PC-9 (cell line): Measurements from ENCODE around the gene COL20A1. TPM values are rescaled to one million over a fixed set of nuclear protein-coding genes. Genes with fewer than 3 reads are reported as not detected.

Source experiments
- BruUV-seq: library from RNA; stranded (reverse); fragments of 400-500 nt; replicated peaks from 2 replicates; lab custom pipeline; 2021; lab: Mats Ljungman, UMichigan
- CTCF ChIA-PET: fragments of 300-600 bp; sonication (Branson Sonifier 250); formaldehyde crosslinking; loops from one replicate; lab custom pipeline; 2022; ENCODE audit warnings: antibody characterized with exemption; lab: Charles Lee
- POLR2A ChIA-PET: fragments of 300-600 bp; sonication (Branson Sonifier 250); formaldehyde crosslinking; loops from one replicate; lab custom pipeline; 2022; ENCODE audit warnings: antibody characterized with exemption; ENCODE audit not compliant: unreplicated experiment; lab: Charles Lee
- DNase-seq, 2 experiments: peaks; one replicate each; pipeline versions ENCODE4 v3.0.0 to v3.0.0-alpha.2; 2015 to 2022; ENCODE audit warnings: mixed read lengths in 1 of 2
- H2AFZ ChIP-seq: fragments of 200-600 bp; sonication (generic); 2 replicates; pipeline ENCODE4 v1.8.1; 2017; ENCODE audit warnings: antibody characterized with exemption
- H3F3A ChIP-seq: fragments of 200-600 bp; sonication (generic); 2 replicates; pipeline ENCODE4 v1.8.1; 2017; ENCODE audit warnings: antibody characterized with exemption, mild to moderate bottlenecking, low read depth; ENCODE audit not compliant: insufficient read depth
- H3K27ac ChIP-seq: fragments of 200-600 bp; sonication (generic); 2 replicates; pipeline ENCODE4 v1.6.1; 2016; ENCODE audit warnings: mixed run types
- H3K27me3 ChIP-seq: fragments of 200-600 bp; sonication (generic); 2 replicates; pipeline ENCODE4 v1.6.1; 2016; ENCODE audit warnings: low read depth, mixed run types; ENCODE audit not compliant: insufficient read depth
- H3K36me3 ChIP-seq: fragments of 200-600 bp; sonication (generic); 2 replicates; pipeline ENCODE4 v1.6.1; 2016; ENCODE audit warnings: low read depth, mixed run types
- H3K4me1 ChIP-seq: fragments of 200-600 bp; sonication (generic); replicated peaks from 2 replicates; pipeline ENCODE4 v1.6.1; 2016; ENCODE audit warnings: mixed run types; ENCODE audit not compliant: insufficient read depth
- H3K4me2 ChIP-seq: fragments of 200-600 bp; sonication (generic); 2 replicates; pipeline ENCODE4 v1.6.1; 2017; ENCODE audit warnings: mixed run types
- H3K4me3 ChIP-seq: fragments of 200-600 bp; sonication (generic); 2 replicates; pipeline ENCODE4 v1.6.1; 2016; ENCODE audit warnings: mixed run types
- H3K79me2 ChIP-seq: fragments of 200-600 bp; sonication (generic); 2 replicates; pipeline ENCODE4 v1.6.1; 2017; ENCODE audit warnings: low read depth, mixed run types
- H3K9me2 ChIP-seq: fragments of 200-600 bp; sonication (generic); 2 replicates; pipeline ENCODE4 v1.8.1; 2017; ENCODE audit warnings: mild to moderate bottlenecking; ENCODE audit not compliant: insufficient read depth
- H3K9me3 ChIP-seq: fragments of 200-600 bp; sonication (generic); 2 replicates; pipeline ENCODE4 v1.8.1; 2016; ENCODE audit warnings: low read depth; ENCODE audit not compliant: insufficient read depth
- H4K20me1 ChIP-seq: fragments of 200-600 bp; sonication (generic); 2 replicates; pipeline ENCODE4 v1.8.1; 2017; ENCODE audit not compliant: insufficient read depth
- EZH2 ChIP-seq: fragments of 200-600 bp; sonication (generic); IDR thresholded peaks from 2 replicates; pipeline ENCODE4 v1.8.0; 2017; ENCODE audit warnings: antibody characterized with exemption, low read depth
- intact Hi-C: fragments of 100-400 bp; cut with micrococcal nuclease; formaldehyde crosslinking; loops from one replicate; pipeline ENCODE4 v1.10.0; 2022; ENCODE audit not compliant: unreplicated experiment
- total RNA-seq: library from RNA; stranded (reverse); gene quantifications from 2 replicates; pipeline ENCODE4 v1.2.3, GENCODE V29; 2021
- TF ChIP-seq, protein P1 (sequence below): fragments of 200-600 bp; sonication (generic); conservative IDR thresholded peaks from 2 replicates; pipeline ENCODE4 v1.6.1; 2017; ENCODE audit warnings: mixed run types, antibody characterized with exemption, mild to moderate bottlenecking, moderate library complexity

Gene COL20A1
- total RNA-seq, 1 experiment from 2014 or later: not detected

DNA sequence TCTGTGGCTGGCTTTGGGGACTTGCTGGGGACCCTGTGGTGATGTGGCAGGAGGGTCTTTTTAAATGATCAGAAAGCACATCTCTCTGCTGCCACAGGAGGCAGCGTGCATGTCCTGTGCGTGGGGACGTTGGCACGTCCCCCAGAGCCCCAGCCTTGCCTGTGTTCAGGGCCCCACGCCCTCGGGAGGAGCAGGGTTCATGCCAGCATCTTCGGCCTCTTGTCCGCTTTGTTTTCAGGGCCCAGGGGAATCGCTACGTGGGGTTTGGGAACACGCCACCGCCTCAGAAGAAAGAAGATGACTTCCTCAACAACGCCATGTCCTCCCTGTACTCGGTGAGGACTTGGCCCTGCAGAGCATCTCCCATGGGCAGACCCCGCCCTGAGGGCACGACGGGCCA, 14.3 kb upstream of the COL20A1 start:
- ChIA-PET CTCF (no interaction called here), POLR2A (no interaction called here)
- H3F3A ChIP-seq: no peaks in the 10 kb centered on the region
- H3K4me1 ChIP-seq: peaks cover 10% of the 10 kb centered on the region
- no peak overlapping the region for H3K27ac ChIP-seq
- H3K36me3 ChIP-seq: peaks cover 36% of the 10 kb centered on the region
- H3K4me2 ChIP-seq: no peak overlapping the region
- H3K79me2 ChIP-seq: peaks cover 32% of the 10 kb centered on the region
- intact Hi-C loops: no loop called here
- BruUV-seq: no TSS peak
- H3K9me2 ChIP-seq: no peaks in the 10 kb centered on the region
- no peak overlapping the region for H2AFZ ChIP-seq
- DNase-seq: no peak
- H4K20me1 ChIP-seq: peaks cover 60% of the 10 kb centered on the region
- no peak for TF ChIP-seq EZH2
- TF ChIP-seq, protein P1, sequence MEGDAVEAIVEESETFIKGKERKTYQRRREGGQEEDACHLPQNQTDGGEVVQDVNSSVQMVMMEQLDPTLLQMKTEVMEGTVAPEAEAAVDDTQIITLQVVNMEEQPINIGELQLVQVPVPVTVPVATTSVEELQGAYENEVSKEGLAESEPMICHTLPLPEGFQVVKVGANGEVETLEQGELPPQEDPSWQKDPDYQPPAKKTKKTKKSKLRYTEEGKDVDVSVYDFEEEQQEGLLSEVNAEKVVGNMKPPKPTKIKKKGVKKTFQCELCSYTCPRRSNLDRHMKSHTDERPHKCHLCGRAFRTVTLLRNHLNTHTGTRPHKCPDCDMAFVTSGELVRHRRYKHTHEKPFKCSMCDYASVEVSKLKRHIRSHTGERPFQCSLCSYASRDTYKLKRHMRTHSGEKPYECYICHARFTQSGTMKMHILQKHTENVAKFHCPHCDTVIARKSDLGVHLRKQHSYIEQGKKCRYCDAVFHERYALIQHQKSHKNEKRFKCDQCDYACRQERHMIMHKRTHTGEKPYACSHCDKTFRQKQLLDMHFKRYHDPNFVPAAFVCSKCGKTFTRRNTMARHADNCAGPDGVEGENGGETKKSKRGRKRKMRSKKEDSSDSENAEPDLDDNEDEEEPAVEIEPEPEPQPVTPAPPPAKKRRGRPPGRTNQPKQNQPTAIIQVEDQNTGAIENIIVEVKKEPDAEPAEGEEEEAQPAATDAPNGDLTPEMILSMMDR: no peak
- H3K27me3 ChIP-seq: no peaks in the 10 kb centered on the region
- H3K9me3 ChIP-seq: no peaks in the 10 kb centered on the region
- H3K4me3 ChIP-seq: no peak overlapping the region

DNA sequence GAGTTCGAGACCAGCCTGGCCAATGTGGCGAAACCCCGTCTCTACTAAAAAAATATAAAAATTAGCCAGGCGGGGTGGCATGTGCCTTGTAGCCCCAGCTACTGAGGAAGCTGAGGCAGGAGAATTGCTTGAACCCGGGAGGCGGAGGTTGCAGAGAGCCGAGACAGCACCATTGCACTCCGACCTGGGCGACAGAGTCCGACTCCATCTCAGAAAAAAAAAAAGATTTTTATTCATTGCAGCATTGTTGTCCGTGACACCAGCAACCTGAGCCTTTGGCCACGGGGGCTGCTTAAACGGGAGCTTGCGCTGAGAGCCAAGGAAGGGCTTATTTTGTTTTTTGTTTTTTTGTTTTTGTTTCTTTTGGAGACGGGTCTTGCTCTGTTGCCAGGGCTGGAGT, 13.1 kb upstream of the COL20A1 start:
- H2AFZ ChIP-seq: no peak overlapping the region
- CTCF ChIA-PET: no interaction called here
- POLR2A ChIA-PET: no interaction called here

DNA sequence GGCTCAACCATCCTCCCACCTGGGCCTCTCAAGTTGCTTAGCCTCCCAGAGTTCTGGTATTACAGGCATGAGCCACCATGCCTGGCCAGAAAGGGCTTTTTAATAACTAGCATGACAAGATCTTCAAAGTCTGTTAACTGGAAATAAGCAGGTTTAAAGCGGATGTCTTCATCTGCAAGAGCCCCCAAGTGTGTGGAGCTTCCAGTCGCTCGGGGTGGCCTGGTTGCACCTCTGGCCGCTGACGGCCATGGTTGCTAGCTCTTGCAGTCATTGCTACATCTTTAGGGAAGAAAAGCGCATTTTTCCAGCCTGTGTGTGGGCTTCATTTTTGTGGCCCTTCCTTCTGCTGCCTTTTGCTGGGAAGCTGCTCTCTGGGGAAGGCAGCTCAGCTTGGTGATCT, 12.6 kb upstream of the COL20A1 start:
- Histone ChIP-seq H3K4me1 (no peaks in the 10 kb centered on the region), H4K20me1 (peaks cover 54% of the 10 kb centered on the region), H3K9me3 (no peaks in the 10 kb centered on the region), H3K36me3 (peaks cover 36% of the 10 kb centered on the region), H3K4me2 (no peak overlapping the region), H3F3A (no peaks in the 10 kb centered on the region), H2AFZ (no peak overlapping the region), H3K9me2 (no peaks in the 10 kb centered on the region), H3K27me3 (no peaks in the 10 kb centered on the region), H3K4me3 (no peak overlapping the region), H3K79me2 (peaks cover 15% of the 10 kb centered on the region), H3K27ac (no peak overlapping the region)
- intact Hi-C loops: no loop called here
- no peak for DNase-seq
- no peak for TF ChIP-seq EZH2
- TF ChIP-seq, protein P1: no peak
- CTCF ChIA-PET: interaction anchor here (0.6 kb wide), 1 partner anchor 380 kb away, joined by 3 read pairs; no protein-coding TSS in a partner anchor
- BruUV-seq: no TSS peak
- POLR2A ChIA-PET: no interaction called here

More for the DNA sequence above, 13.1 kb upstream of the COL20A1 start:
- TF ChIP-seq, protein P1: no peak
- no peak for TF ChIP-seq EZH2
- H4K20me1 ChIP-seq: peaks cover 58% of the 10 kb centered on the region
- BruUV-seq: no TSS peak
- intact Hi-C loops: no loop called here
- H3K79me2 ChIP-seq: peaks cover 20% of the 10 kb centered on the region
- no peaks in the 10 kb centered on the region for H3K9me2 ChIP-seq
- no peak overlapping the region for H3K27ac ChIP-seq
- H3F3A ChIP-seq: no peaks in the 10 kb centered on the region
- no peak for DNase-seq
- no peak overlapping the region for H3K4me2 ChIP-seq
- no peak overlapping the region for H3K4me3 ChIP-seq
- H3K4me1 ChIP-seq: no peaks in the 10 kb centered on the region; the same call in 1 of the 2 replicates
- H3K36me3 ChIP-seq: peaks cover 36% of the 10 kb centered on the region
- no peaks in the 10 kb centered on the region for H3K9me3 ChIP-seq
- no peaks in the 10 kb centered on the region for H3K27me3 ChIP-seq
